SK-N-SH (cell line): Measurements from ENCODE around the gene LMO7. TPM values are rescaled to one million over a fixed set of nuclear protein-coding genes. Genes with fewer than 3 reads are reported as not detected.

Experiments
- CTCF ChIA-PET: fragments of 300-600, 350-600 bp; formaldehyde crosslinking; extraction: SDS; loops from one replicate; lab custom pipeline; 2021; lab: Yijun Ruan, JAX
- POLR2A ChIA-PET: fragments of 350-600 bp; sonication (Branson Sonifier 250); formaldehyde crosslinking; extraction: SDS; loops from one replicate; lab custom pipeline; 2020; ENCODE audit warnings: antibody characterized with exemption, inconsistent platforms; lab: Yijun Ruan, JAX
- DNase-seq: peaks from one replicate; pipeline ENCODE4 v3.0.0; 2012
- H2AFZ ChIP-seq: fragments of 200-600 bp; sonication (generic); 2 replicates; pipeline ENCODE4 v1.8.1; 2016; ENCODE audit warnings: antibody characterized with exemption, mild to moderate bottlenecking, low read depth
- H3F3A ChIP-seq: fragments of 200-600 bp; sonication (generic); replicated peaks from 2 replicates; pipeline ENCODE3; 2016; ENCODE audit warnings: antibody characterized with exemption, mild to moderate bottlenecking; ENCODE audit not compliant: insufficient read depth
- H3K27ac ChIP-seq, 2 experiments: fragments of 200-500 bp in 1 of 2; fragments of 200-600 bp in 1 of 2; sonication (Bioruptor generic) in 1 of 2; sonication (generic), shearing (Covaris generic) in 1 of 2; 2 replicates each; pipeline versions ENCODE4 v1.5.1 to v1.6.1; 2014 to 2016; ENCODE audit warnings: low read depth in 2 of 2, inconsistent platforms in 1 of 2, low read length in 1 of 2, mild to moderate bottlenecking in 1 of 2, mixed read lengths in 1 of 2
- H3K27me3 ChIP-seq: fragments of 200-600 bp; sonication (generic), shearing (Covaris generic); 2 replicates; pipeline ENCODE4 v1.6.1; 2016; ENCODE audit warnings: mixed run types; ENCODE audit not compliant: insufficient read depth
- H3K36me3 ChIP-seq, 2 experiments: fragments of 200-500 bp in 1 of 2; fragments of 200-600 bp in 1 of 2; sonication (Bioruptor generic) in 1 of 2; sonication (generic) in 1 of 2; replicated peaks in 1 of 2; 2 replicates each; pipeline versions ENCODE3 to v1.5.1; 2014 to 2016; ENCODE audit warnings: low read length in 1 of 2, mild to moderate bottlenecking in 1 of 2; ENCODE audit not compliant: insufficient read depth in 2 of 2, control insufficient read depth in 1 of 2
- H3K4me1 ChIP-seq, 2 experiments: fragments of 200-500 bp in 1 of 2; fragments of 200-600 bp in 1 of 2; sonication (Bioruptor generic) in 1 of 2; sonication (generic), shearing (Covaris generic) in 1 of 2; 2 replicates each; pipeline versions ENCODE4 v1.5.1 to v1.6.1; 2014 to 2016; ENCODE audit warnings: low read depth in 1 of 2, low read length in 1 of 2, mixed run types in 1 of 2; ENCODE audit not compliant: insufficient read depth in 2 of 2, control insufficient read depth in 1 of 2
- H3K4me2 ChIP-seq: fragments of 200-600 bp; sonication (generic), shearing (Covaris generic); 2 replicates; pipeline ENCODE4 v1.6.1; 2017; ENCODE audit warnings: mixed run types
- H3K4me3 ChIP-seq, 2 experiments: fragments of 200-500 bp in 1 of 2; fragments of 200-600 bp in 1 of 2; sonication (Bioruptor generic) in 1 of 2; sonication (generic), shearing (Covaris generic) in 1 of 2; 2 replicates each; pipeline versions ENCODE4 v1.5.1 to v1.8.1; 2014 to 2016; ENCODE audit warnings: low read depth in 2 of 2, inconsistent platforms in 1 of 2, low read length in 1 of 2, mild to moderate bottlenecking in 1 of 2, mixed read lengths in 1 of 2, moderate library complexity in 1 of 2
- H3K79me2 ChIP-seq: fragments of 200-600 bp; sonication (generic); 2 replicates; pipeline ENCODE4 v1.8.1; 2017; ENCODE audit warnings: mild to moderate bottlenecking; ENCODE audit not compliant: insufficient read depth
- H3K9ac ChIP-seq: fragments of 200-600 bp; sonication (generic); 2 replicates; pipeline ENCODE4 v1.6.1; 2017; ENCODE audit warnings: mixed run types
- H3K9me2 ChIP-seq: fragments of 200-600 bp; sonication (generic); 2 replicates; pipeline ENCODE4 v1.6.1; 2017; ENCODE audit warnings: mixed run types
- H3K9me3 ChIP-seq: fragments of 200-600 bp; sonication (generic); 2 replicates; pipeline ENCODE4 v1.6.1; 2017; ENCODE audit warnings: mixed run types, mild to moderate bottlenecking, moderate library complexity
- H4K20me1 ChIP-seq: fragments of 200-600 bp; sonication (generic); 2 replicates; pipeline ENCODE4 v1.6.1; 2017; ENCODE audit warnings: mild to moderate bottlenecking, mixed run types; ENCODE audit not compliant: insufficient read depth
- CHD2 ChIP-seq: fragments of 150-350 bp; IDR thresholded peaks from 2 replicates; pipeline ENCODE4 v1.6.1; 2018; ENCODE audit warnings: low read length; ENCODE audit not compliant: partially characterized antibody
- FOSL2 ChIP-seq: IDR thresholded peaks from 2 replicates; pipeline ENCODE4 v1.4.0; 2012; ENCODE audit warnings: low read depth, mild to moderate bottlenecking, moderate library complexity, borderline replicate concordance
- FOXM1 ChIP-seq: IDR thresholded peaks from 2 replicates; pipeline ENCODE4 v1.4.0; 2012; ENCODE audit warnings: low read depth, mild to moderate bottlenecking
- GATA2 ChIP-seq: sonication (generic); formaldehyde crosslinking; IDR thresholded peaks from 2 replicates; pipeline ENCODE4 v1.5.0; 2020; ENCODE audit warnings: mild to moderate bottlenecking, missing genetic modification reagents
- NRF1 ChIP-seq: IDR thresholded peaks from 2 replicates; pipeline ENCODE4 v1.6.1; 2012; ENCODE audit warnings: low read depth, mild to moderate bottlenecking, low read length
- POLR2AphosphoS5 ChIP-seq: IDR thresholded peaks from 2 replicates; pipeline ENCODE4 v1.6.1; 2012; ENCODE audit warnings: low read depth, low read length
- SIN3A ChIP-seq: IDR thresholded peaks from 2 replicates; pipeline ENCODE4 v1.6.1; 2012; ENCODE audit warnings: low read depth, mild to moderate bottlenecking, low read length, moderate library complexity, borderline replicate concordance
- TCF12 ChIP-seq: IDR thresholded peaks from 2 replicates; pipeline ENCODE4 v1.4.0; 2012
- TEAD4 ChIP-seq: IDR thresholded peaks from 2 replicates; pipeline ENCODE4 v1.4.0; 2012; ENCODE audit warnings: mild to moderate bottlenecking, borderline replicate concordance; ENCODE audit not compliant: insufficient read depth
- YY1 ChIP-seq: IDR thresholded peaks from 2 replicates; pipeline ENCODE4 v1.4.0; 2012; ENCODE audit warnings: low read depth, mild to moderate bottlenecking
- WGBS: methylation state at CpG from one replicate; pipeline ENCODE4 v1.1.6; 2017; ENCODE audit warnings: low lambda C conversion rate; 5-methylcytosine and 5-hydroxymethylcytosine counted together
- polyA plus RNA-seq, 3 experiments: library from polyadenylated mRNA; depleted of rRNA; stranded (reverse); fragments of >200 nt; gene quantifications; 2 replicates each; pipeline ENCODE4 v1.2.3, GENCODE V29; 2012
- TF ChIP-seq, protein P1 (sequence below): IDR thresholded peaks from 2 replicates; pipeline ENCODE4 v1.6.1; 2012; ENCODE audit warnings: mild to moderate bottlenecking, low read depth, low read length, moderate library complexity
- TF ChIP-seq, protein P2 (sequence below): IDR thresholded peaks from 2 replicates; pipeline ENCODE4 v1.4.0; 2012; ENCODE audit warnings: low read depth, borderline replicate concordance
- TF ChIP-seq, protein P3 (sequence below): fragments of 200-600 bp; sonication (generic); IDR thresholded peaks from 2 replicates; pipeline ENCODE4 v1.6.1; 2017; ENCODE audit warnings: antibody characterized with exemption, mild to moderate bottlenecking, moderate library complexity

Gene LMO7
- polyA plus RNA-seq, 1 of the 3 experiments (the other 2 are of a cell fraction) = 83.6 TPM

DNA sequence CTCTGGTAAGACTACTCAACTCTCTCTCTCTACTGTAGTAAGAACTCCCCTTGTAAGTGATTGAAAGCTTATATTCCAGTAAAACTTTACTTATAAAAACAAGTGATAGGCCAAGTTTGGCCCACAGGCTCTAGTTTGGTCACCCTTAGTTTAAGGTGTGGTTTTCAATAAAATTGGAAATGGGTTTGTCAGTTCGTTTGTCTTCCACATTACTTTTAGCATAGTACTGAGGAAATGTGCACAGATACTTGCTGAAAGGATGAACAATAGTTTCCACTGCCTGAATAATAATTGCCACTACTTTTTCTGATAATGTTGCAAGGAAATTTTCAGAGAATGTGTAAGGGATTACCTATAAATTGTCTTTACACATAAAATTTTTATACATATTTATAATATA, 54.5 kb downstream of the LMO7 start:
- Histone ChIP-seq H3K4me1 (peaks cover 10 to 22% of the 10 kb centered on the region in 2 experiments; a peak in 3 of 4 replicates), H3K36me3 (peaks cover 14 to 36% of the 10 kb centered on the region in 2 experiments), H3K9me3 (no peaks in the 10 kb centered on the region), H3K9me2 (no peaks in the 10 kb centered on the region), H4K20me1 (peaks cover 99% of the 10 kb centered on the region), H3K9ac (no peak overlapping the region), H3K4me3 (no peak overlapping the region), H3K27ac (no peak overlapping the region), H2AFZ (no peak overlapping the region), H3F3A (peaks cover 19% of the 10 kb centered on the region), H3K4me2 (no peak overlapping the region; the same call in 1 of the 2 replicates), H3K27me3 (no peaks in the 10 kb centered on the region), H3K79me2 (peaks cover 100% of the 10 kb centered on the region)
- no peak for DNase-seq
- TF ChIP-seq SIN3A (no peak), FOXM1 (no peak), CHD2 (no peak), POLR2AphosphoS5 (no peak), TEAD4 (no peak), TCF12 (no peak), NRF1 (no peak), YY1 (no peak), GATA2 (no peak), FOSL2 (no peak)
- TF ChIP-seq, protein P1, sequence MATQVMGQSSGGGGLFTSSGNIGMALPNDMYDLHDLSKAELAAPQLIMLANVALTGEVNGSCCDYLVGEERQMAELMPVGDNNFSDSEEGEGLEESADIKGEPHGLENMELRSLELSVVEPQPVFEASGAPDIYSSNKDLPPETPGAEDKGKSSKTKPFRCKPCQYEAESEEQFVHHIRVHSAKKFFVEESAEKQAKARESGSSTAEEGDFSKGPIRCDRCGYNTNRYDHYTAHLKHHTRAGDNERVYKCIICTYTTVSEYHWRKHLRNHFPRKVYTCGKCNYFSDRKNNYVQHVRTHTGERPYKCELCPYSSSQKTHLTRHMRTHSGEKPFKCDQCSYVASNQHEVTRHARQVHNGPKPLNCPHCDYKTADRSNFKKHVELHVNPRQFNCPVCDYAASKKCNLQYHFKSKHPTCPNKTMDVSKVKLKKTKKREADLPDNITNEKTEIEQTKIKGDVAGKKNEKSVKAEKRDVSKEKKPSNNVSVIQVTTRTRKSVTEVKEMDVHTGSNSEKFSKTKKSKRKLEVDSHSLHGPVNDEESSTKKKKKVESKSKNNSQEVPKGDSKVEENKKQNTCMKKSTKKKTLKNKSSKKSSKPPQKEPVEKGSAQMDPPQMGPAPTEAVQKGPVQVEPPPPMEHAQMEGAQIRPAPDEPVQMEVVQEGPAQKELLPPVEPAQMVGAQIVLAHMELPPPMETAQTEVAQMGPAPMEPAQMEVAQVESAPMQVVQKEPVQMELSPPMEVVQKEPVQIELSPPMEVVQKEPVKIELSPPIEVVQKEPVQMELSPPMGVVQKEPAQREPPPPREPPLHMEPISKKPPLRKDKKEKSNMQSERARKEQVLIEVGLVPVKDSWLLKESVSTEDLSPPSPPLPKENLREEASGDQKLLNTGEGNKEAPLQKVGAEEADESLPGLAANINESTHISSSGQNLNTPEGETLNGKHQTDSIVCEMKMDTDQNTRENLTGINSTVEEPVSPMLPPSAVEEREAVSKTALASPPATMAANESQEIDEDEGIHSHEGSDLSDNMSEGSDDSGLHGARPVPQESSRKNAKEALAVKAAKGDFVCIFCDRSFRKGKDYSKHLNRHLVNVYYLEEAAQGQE = no peak
- TF ChIP-seq, protein P2, sequence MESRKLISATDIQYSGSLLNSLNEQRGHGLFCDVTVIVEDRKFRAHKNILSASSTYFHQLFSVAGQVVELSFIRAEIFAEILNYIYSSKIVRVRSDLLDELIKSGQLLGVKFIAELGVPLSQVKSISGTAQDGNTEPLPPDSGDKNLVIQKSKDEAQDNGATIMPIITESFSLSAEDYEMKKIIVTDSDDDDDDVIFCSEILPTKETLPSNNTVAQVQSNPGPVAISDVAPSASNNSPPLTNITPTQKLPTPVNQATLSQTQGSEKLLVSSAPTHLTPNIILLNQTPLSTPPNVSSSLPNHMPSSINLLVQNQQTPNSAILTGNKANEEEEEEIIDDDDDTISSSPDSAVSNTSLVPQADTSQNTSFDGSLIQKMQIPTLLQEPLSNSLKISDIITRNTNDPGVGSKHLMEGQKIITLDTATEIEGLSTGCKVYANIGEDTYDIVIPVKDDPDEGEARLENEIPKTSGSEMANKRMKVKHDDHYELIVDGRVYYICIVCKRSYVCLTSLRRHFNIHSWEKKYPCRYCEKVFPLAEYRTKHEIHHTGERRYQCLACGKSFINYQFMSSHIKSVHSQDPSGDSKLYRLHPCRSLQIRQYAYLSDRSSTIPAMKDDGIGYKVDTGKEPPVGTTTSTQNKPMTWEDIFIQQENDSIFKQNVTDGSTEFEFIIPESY = no peak
- TF ChIP-seq, protein P3, sequence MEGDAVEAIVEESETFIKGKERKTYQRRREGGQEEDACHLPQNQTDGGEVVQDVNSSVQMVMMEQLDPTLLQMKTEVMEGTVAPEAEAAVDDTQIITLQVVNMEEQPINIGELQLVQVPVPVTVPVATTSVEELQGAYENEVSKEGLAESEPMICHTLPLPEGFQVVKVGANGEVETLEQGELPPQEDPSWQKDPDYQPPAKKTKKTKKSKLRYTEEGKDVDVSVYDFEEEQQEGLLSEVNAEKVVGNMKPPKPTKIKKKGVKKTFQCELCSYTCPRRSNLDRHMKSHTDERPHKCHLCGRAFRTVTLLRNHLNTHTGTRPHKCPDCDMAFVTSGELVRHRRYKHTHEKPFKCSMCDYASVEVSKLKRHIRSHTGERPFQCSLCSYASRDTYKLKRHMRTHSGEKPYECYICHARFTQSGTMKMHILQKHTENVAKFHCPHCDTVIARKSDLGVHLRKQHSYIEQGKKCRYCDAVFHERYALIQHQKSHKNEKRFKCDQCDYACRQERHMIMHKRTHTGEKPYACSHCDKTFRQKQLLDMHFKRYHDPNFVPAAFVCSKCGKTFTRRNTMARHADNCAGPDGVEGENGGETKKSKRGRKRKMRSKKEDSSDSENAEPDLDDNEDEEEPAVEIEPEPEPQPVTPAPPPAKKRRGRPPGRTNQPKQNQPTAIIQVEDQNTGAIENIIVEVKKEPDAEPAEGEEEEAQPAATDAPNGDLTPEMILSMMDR = no peak
- ChIA-PET POLR2A (no interaction called here), CTCF (interaction anchor here (1.0 to 1.1 kb wide), 2 partner anchors 15 to 326 kb away, joined by 3 to 6 read pairs; no protein-coding TSS in a partner anchor)
- WGBS = 83% methylated on average over 1 of the region's 1 CpG
